Measurements from ENCODE around the gene OR5AC2.

Gene OR5AC2

GRCh38 chr3:98073486-98073885, 13.5 kb upstream of the OR5AC2 start:
- no peak overlapping the region for H3K4me3 ChIP-seq (ENCODE audit: low read depth, low read length)
- no peaks in the 10 kb centered on the region for H3K36me3 ChIP-seq
- H3K4me1 ChIP-seq, result no peaks in the 10 kb centered on the region
- H3K27me3 ChIP-seq, result peaks cover 4% of the 10 kb centered on the region; the same call in 1 of the 2 replicates
- DNase-seq, result no peak
- TF ChIP-seq CTCF (IDR thresholded peaks at IDR 0.05; ENCODE audit: low read depth, low read length), result no peak
- no peaks in the 10 kb centered on the region for H3K9me3 ChIP-seq

GRCh38 chr3:98095882-98096281, 8.9 kb downstream of the OR5AC2 start:
- Histone ChIP-seq H3K4me3 (ENCODE audit: low read depth, low read length) (no peak overlapping the region), H3K4me1 (no peaks in the 10 kb centered on the region), H3K27me3 (no peaks in the 10 kb centered on the region), H3K9me3 (no peaks in the 10 kb centered on the region), H3K36me3 (no peaks in the 10 kb centered on the region)
- DNase-seq, result no peak
- TF ChIP-seq CTCF (IDR thresholded peaks at IDR 0.05; ENCODE audit: low read depth, low read length), result no peak

- H3K4me1 ChIP-seq, result no peaks in the 10 kb centered on the region
- TF ChIP-seq CTCF (IDR thresholded peaks at IDR 0.05; ENCODE audit: low read depth, low read length), result no peak
- H3K27me3 ChIP-seq, result no peaks in the 10 kb centered on the region
- no peaks in the 10 kb centered on the region for H3K9me3 ChIP-seq
- no peak overlapping the region for H3K4me3 ChIP-seq (ENCODE audit: low read depth, low read length)
- no peak for DNase-seq
- no peaks in the 10 kb centered on the region for H3K36me3 ChIP-seq
Measured at GRCh38 chr3:98099848-98100247, 12.9 kb downstream of the OR5AC2 start.

GRCh38 chr3:98108162-98108561, 21.2 kb downstream of the OR5AC2 start:
- no peaks in the 10 kb centered on the region for H3K27me3 ChIP-seq
- no peaks in the 10 kb centered on the region for H3K36me3 ChIP-seq
- no peak overlapping the region for H3K4me3 ChIP-seq (ENCODE audit: low read depth, low read length)
- DNase-seq, result no peak
- TF ChIP-seq CTCF (IDR thresholded peaks at IDR 0.05; ENCODE audit: low read depth, low read length), result no peak
- H3K9me3 ChIP-seq, result no peaks in the 10 kb centered on the region
- H3K4me1 ChIP-seq, result no peaks in the 10 kb centered on the region

- Histone ChIP-seq H3K9me3 (no peaks in the 10 kb centered on the region), H3K4me3 (ENCODE audit: low read depth, low read length) (no peak overlapping the region), H3K36me3 (no peaks in the 10 kb centered on the region), H3K27me3 (no peaks in the 10 kb centered on the region), H3K4me1 (no peaks in the 10 kb centered on the region)
- no peak for DNase-seq
- no peak for TF ChIP-seq CTCF (IDR thresholded peaks at IDR 0.05; ENCODE audit: low read depth, low read length)
Measured at GRCh38 chr3:98109807-98110549, 23.0 kb downstream of the OR5AC2 start.

GRCh38 chr3:98110550-98110908, 23.6 kb downstream of the OR5AC2 start:
- DNase-seq, result no peak
- Histone ChIP-seq H3K27me3 (no peaks in the 10 kb centered on the region), H3K36me3 (no peaks in the 10 kb centered on the region), H3K9me3 (no peaks in the 10 kb centered on the region), H3K4me3 (ENCODE audit: low read depth, low read length) (no peak overlapping the region), H3K4me1 (no peaks in the 10 kb centered on the region)
- TF ChIP-seq CTCF (IDR thresholded peaks at IDR 0.05; ENCODE audit: low read depth, low read length), result no peak
